GM04503 (cell line): ENCODE data around the gene CHCHD10.

ENCODE experiments used
- DNase-seq: peaks from one replicate; pipeline ENCODE4 v3.0.0-alpha.2; 2012; ENCODE audit warnings: low read depth

The CHCHD10 gene

GRCh38 chr22:23767673-23768548 is at the start of gene CHCHD10:
Gene CHCHD10, minus strand, starts transcription at chr22:23767972. Its CDS starts 98 bp downstream, at chr22:23767874.
- DNase-seq, result no peak

GRCh38 chr22:23817146-23817545 is 49.4 kb upstream of the CHCHD10 start:
- no peak for DNase-seq

- DNase-seq, result no peak
Observed at GRCh38 chr22:23816156-23816976, 48.6 kb upstream of the CHCHD10 start.

- no peak for DNase-seq
Observed at GRCh38 chr22:23815541-23816155, 47.9 kb upstream of the CHCHD10 start.

- no peak for DNase-seq
Observed at GRCh38 chr22:23812378-23812777, 44.6 kb upstream of the CHCHD10 start.

- no peak for DNase-seq
Observed at GRCh38 chr22:23806837-23807236, 39.1 kb upstream of the CHCHD10 start.

GRCh38 chr22:23804781-23805291 is 37.1 kb upstream of the CHCHD10 start:
- no peak for DNase-seq

- no peak for DNase-seq
Observed at GRCh38 chr22:23803001-23803819, 35.4 kb upstream of the CHCHD10 start.

GRCh38 chr22:23801886-23802377 is 34.2 kb upstream of the CHCHD10 start:
- no peak for DNase-seq

GRCh38 chr22:23801238-23801821 is 33.6 kb upstream of the CHCHD10 start:
- no peak for DNase-seq

GRCh38 chr22:23800297-23801237 is 32.8 kb upstream of the CHCHD10 start:
- no peak for DNase-seq

GRCh38 chr22:23796461-23796860 is 28.7 kb upstream of the CHCHD10 start:
- DNase-seq, result no peak

GRCh38 chr22:23793326-23793725 is 25.6 kb upstream of the CHCHD10 start:
- DNase-seq, result no peak

- no peak for DNase-seq
Observed at GRCh38 chr22:23791738-23792645, 24.2 kb upstream of the CHCHD10 start.

- no peak for DNase-seq
Observed at GRCh38 chr22:23790819-23791737, 23.3 kb upstream of the CHCHD10 start.

- DNase-seq, result no peak
Observed at GRCh38 chr22:23789638-23790037, 21.9 kb upstream of the CHCHD10 start.

GRCh38 chr22:23789121-23789520 is 21.3 kb upstream of the CHCHD10 start:
- no peak for DNase-seq

- DNase-seq, result no peak
Observed at GRCh38 chr22:23787910-23788309, 20.1 kb upstream of the CHCHD10 start.
